ENCODE measurements around the gene COL6A1. TPM values are rescaled to one million over a fixed set of nuclear protein-coding genes. Genes with fewer than 3 reads are reported as not detected.
"Not testable (repeated sequence)": the region's sequence is repeated elsewhere in the genome, so short reads cannot be mapped to it uniquely, and the experiment has no call there.

COL6A1 gene
- polyA plus RNA-seq, 1 donor: 377 TPM

- no peak for DNase-seq (ENCODE audit: low read depth)
These were observed 36.3 kb upstream of the COL6A1 start for GRCh38 chr21:45945066-45945867.

- DNase-seq (ENCODE audit: low read depth): no peak
These were observed 35.7 kb upstream of the COL6A1 start for GRCh38 chr21:45945868-45946210.

GRCh38 chr21:45947296-45947695 lies 34.3 kb upstream of the COL6A1 start:
- DNase-seq (ENCODE audit: low read depth): no peak

- DNase-seq (ENCODE audit: low read depth): no peak
These were observed 33.8 kb upstream of the COL6A1 start for GRCh38 chr21:45947716-45948255.

- no peak for DNase-seq (ENCODE audit: low read depth)
These were observed 32.9 kb upstream of the COL6A1 start for GRCh38 chr21:45948576-45949141.

- DNase-seq (ENCODE audit: low read depth): no peak
These were observed 31.4 kb upstream of the COL6A1 start for GRCh38 chr21:45949928-45950739.

- no peak for DNase-seq (ENCODE audit: low read depth)
These were observed 30.6 kb upstream of the COL6A1 start for GRCh38 chr21:45950740-45951515.

GRCh38 chr21:45951676-45952075 lies 29.9 kb upstream of the COL6A1 start:
- DNase-seq (ENCODE audit: low read depth): no peak

GRCh38 chr21:45952527-45952926 lies 29.0 kb upstream of the COL6A1 start:
- DNase-seq (ENCODE audit: low read depth): not testable (repeated sequence)

GRCh38 chr21:45952974-45953373 lies 28.6 kb upstream of the COL6A1 start:
- no peak for DNase-seq (ENCODE audit: low read depth)

- DNase-seq (ENCODE audit: low read depth): no peak
These were observed 27.3 kb upstream of the COL6A1 start for GRCh38 chr21:45954261-45954660.

- DNase-seq (ENCODE audit: low read depth): no peak
These were observed 26.6 kb upstream of the COL6A1 start for GRCh38 chr21:45954921-45955320.

GRCh38 chr21:45957551-45957950 lies 24.0 kb upstream of the COL6A1 start:
- DNase-seq (ENCODE audit: low read depth): no peak

GRCh38 chr21:45957981-45958600 lies 23.5 kb upstream of the COL6A1 start:
- no peak for DNase-seq (ENCODE audit: low read depth)

GRCh38 chr21:45959182-45959581 lies 22.4 kb upstream of the COL6A1 start:
- no peak for DNase-seq (ENCODE audit: low read depth)

- no peak for DNase-seq (ENCODE audit: low read depth)
These were observed 21.7 kb upstream of the COL6A1 start for GRCh38 chr21:45959779-45960390.

- DNase-seq (ENCODE audit: low read depth): not testable (repeated sequence)
These were observed 20.2 kb upstream of the COL6A1 start for GRCh38 chr21:45961408-45961807.

- DNase-seq (ENCODE audit: low read depth): no peak
These were observed 18.9 kb upstream of the COL6A1 start for GRCh38 chr21:45962531-45963231.

GRCh38 chr21:45963232-45963570 lies 18.4 kb upstream of the COL6A1 start:
- peak; percentile 93 for DNase-seq (ENCODE audit: low read depth)

GRCh38 chr21:45964649-45965048 lies 16.9 kb upstream of the COL6A1 start:
- DNase-seq (ENCODE audit: low read depth): no peak

Data from forelimb muscle (tissue), 1 donor.